GM18907 (cell line): Measurements from ENCODE around the gene KIF1A.
A peak's percentile ranks its signal among the peaks of the same experiment; 100 is the strongest.

ENCODE experiments used
- ATAC-seq: cut with Tn5 transposase; IDR thresholded peaks from one replicate; pipeline ENCODE4 v1.9.1; 2021; ENCODE audit warnings: mild to moderate bottlenecking, moderate library complexity; ENCODE audit not compliant: unreplicated experiment

The KIF1A gene

GRCh38 chr2:240819858-240820606 lies at the start of gene KIF1A:
KIF1A (minus strand) TSS chr2:240820219; CDS start chr2:240797752, 22,467 bp downstream.
- ATAC-seq, result no peak

- no peak for ATAC-seq
Observed at GRCh38 chr2:240869109-240869955, 49.3 kb upstream of the KIF1A start.

- no peak for ATAC-seq
Observed at GRCh38 chr2:240868286-240869108, 48.5 kb upstream of the KIF1A start, which contains the start of gene AGXT. AGXT (plus strand) TSS chr2:240868824; CDS start chr2:240868866, 42 bp downstream.

- ATAC-seq, result no peak
Observed at GRCh38 chr2:240865391-240865790, 45.4 kb upstream of the KIF1A start.

- ATAC-seq, result no peak
Observed at GRCh38 chr2:240864475-240864874, 44.5 kb upstream of the KIF1A start.

GRCh38 chr2:240861547-240861946 lies 41.5 kb upstream of the KIF1A start:
- ATAC-seq, result no peak

- no peak for ATAC-seq
Observed at GRCh38 chr2:240858871-240859270, 38.9 kb upstream of the KIF1A start.

GRCh38 chr2:240858321-240858720 lies 38.3 kb upstream of the KIF1A start:
- ATAC-seq, result no peak

GRCh38 chr2:240857039-240858008 lies 37.3 kb upstream of the KIF1A start:
- no peak for ATAC-seq

- ATAC-seq, result no peak
Observed at GRCh38 chr2:240856151-240856980, 36.3 kb upstream of the KIF1A start.

- no peak for ATAC-seq
Observed at GRCh38 chr2:240855670-240856069, 35.7 kb upstream of the KIF1A start.

- ATAC-seq, result no peak
Observed at GRCh38 chr2:240852671-240853314, 32.8 kb upstream of the KIF1A start.

- peak; percentile 73 for ATAC-seq
Observed at GRCh38 chr2:240851078-240851991, 31.3 kb upstream of the KIF1A start.

GRCh38 chr2:240850756-240851077 lies 30.7 kb upstream of the KIF1A start:
- ATAC-seq, result no peak

GRCh38 chr2:240850026-240850425 lies 30.0 kb upstream of the KIF1A start:
- no peak for ATAC-seq

- no peak for ATAC-seq
Observed at GRCh38 chr2:240848900-240849680, 29.1 kb upstream of the KIF1A start.

GRCh38 chr2:240847817-240848216 lies 27.8 kb upstream of the KIF1A start:
- no peak for ATAC-seq
